ENCODE measurements around the gene RPP38. TPM values are rescaled to one million over a fixed set of nuclear protein-coding genes. Genes with fewer than 3 reads are reported as not detected.
A peak's percentile ranks its signal among the peaks of the same experiment; 100 is the strongest.

Gene RPP38
- total and polyA plus RNA-seq, 2 donors (not counting 1 experiment from before 2014, with no cell fraction given), result 15.4 to 26.4 TPM

- no peaks in the 10 kb centered on the region for H3K79me2 ChIP-seq (ENCODE audit: control insufficient read depth, insufficient read depth, low read length)
- no peaks in the 10 kb centered on the region for H3K36me3 ChIP-seq (ENCODE audit: control insufficient read depth, insufficient read depth, low read length)
- H4K20me1 ChIP-seq (ENCODE audit: control insufficient read depth, extremely low read depth, insufficient read depth, low read length), result no peaks in the 10 kb centered on the region
- H3K4me2 ChIP-seq (ENCODE audit: extremely low read depth, insufficient read depth, low read length), result peak overlapping the region; percentile 98
- TF ChIP-seq EZH2 (IDR thresholded peaks at IDR 0.05; ENCODE audit: low read length, missing control alignments) (no peak), CTCF (conservative IDR thresholded peaks at IDR 0.05 in 1 of 2, IDR thresholded peaks at IDR 0.05 in 1 of 2; ENCODE audit: low read depth in 1 of 2, low read length in 2 of 2) (no peak)
- H3K27me3 ChIP-seq (ENCODE audit: control insufficient read depth, insufficient read depth, low read length), result no peaks in the 10 kb centered on the region
- no peak overlapping the region for H3K9ac ChIP-seq (ENCODE audit: insufficient read depth, low read length)
- H3K27ac ChIP-seq (ENCODE audit: insufficient read depth, low read length), result peak overlapping the region; percentile 56
- peak overlapping the region; percentile 98 for H2AFZ ChIP-seq (ENCODE audit: low read length)
- peak overlapping the region; percentile 53 to 79 (median 58) for H3K4me3 ChIP-seq (replicated peaks in 1 of 4; ENCODE audit: control extremely low read depth in 1 of 4, insufficient read depth in 1 of 4, low read depth in 3 of 4, low read length in 4 of 4)
- H3K4me1 ChIP-seq (ENCODE audit: control insufficient read depth, extremely low read depth, insufficient read depth, low read length), result peaks cover 3% of the 10 kb centered on the region
- H3K9me3 ChIP-seq (ENCODE audit: control insufficient read depth, insufficient read depth, low read depth, low read length), result no peaks in the 10 kb centered on the region
- no peak for DNase-seq (ENCODE audit: low read depth in 2 of 2)
Measured at GRCh38 chr10:15083674-15084501, 13.3 kb upstream of the RPP38 start.

GRCh38 chr10:15084502-15084922 is 12.6 kb upstream of the RPP38 start:
- DNase-seq (ENCODE audit: low read depth in 2 of 2), result peak; percentile 99

More at GRCh38 chr10:15084502-15084922, 12.6 kb upstream of the RPP38 start:
- Histone ChIP-seq H3K36me3 (ENCODE audit: control insufficient read depth, insufficient read depth, low read length) (no peaks in the 10 kb centered on the region), H3K9ac (ENCODE audit: insufficient read depth, low read length) (no peak overlapping the region), H2AFZ (ENCODE audit: low read length) (peak overlapping the region; percentile 98), H3K27ac (ENCODE audit: insufficient read depth, low read length) (peak overlapping the region; percentile 56), H3K27me3 (ENCODE audit: control insufficient read depth, insufficient read depth, low read length) (no peaks in the 10 kb centered on the region), H3K79me2 (ENCODE audit: control insufficient read depth, insufficient read depth, low read length) (no peaks in the 10 kb centered on the region), H3K4me1 (ENCODE audit: control insufficient read depth, extremely low read depth, insufficient read depth, low read length) (peaks cover 3% of the 10 kb centered on the region), H3K4me2 (ENCODE audit: extremely low read depth, insufficient read depth, low read length) (peak overlapping the region; percentile 98), H3K9me3 (ENCODE audit: control insufficient read depth, insufficient read depth, low read depth, low read length) (no peaks in the 10 kb centered on the region), H3K4me3 (replicated peaks in 1 of 4; ENCODE audit: control extremely low read depth in 1 of 4, insufficient read depth in 1 of 4, low read depth in 3 of 4, low read length in 4 of 4) (peak overlapping the region; percentile 53 to 79 (median 58)), H4K20me1 (ENCODE audit: control insufficient read depth, extremely low read depth, insufficient read depth, low read length) (no peaks in the 10 kb centered on the region)
- TF ChIP-seq CTCF (conservative IDR thresholded peaks at IDR 0.05 in 1 of 2, IDR thresholded peaks at IDR 0.05 in 1 of 2; ENCODE audit: low read depth in 1 of 2, low read length in 2 of 2) (peak in 1 of 2 donors; percentile 24), EZH2 (IDR thresholded peaks at IDR 0.05; ENCODE audit: low read length, missing control alignments) (no peak)
